ENCODE measurements around the gene SBNO2. TPM values are rescaled to one million over a fixed set of nuclear protein-coding genes. Genes with fewer than 3 reads are reported as not detected.
A peak's percentile ranks its signal among the peaks of the same experiment; 100 is the strongest.

Gene SBNO2
- total RNA-seq, 1 donor from 2014 or later, result 14.7 TPM

GRCh38 chr19:1063909-1064660 lies 110.0 kb downstream of the SBNO2 start:
- intact Hi-C loops (cut with DNase I), result no loop called here
- DNase-seq (ENCODE audit: missing footprints), result peak; percentile 51
- no peak for ATAC-seq

GRCh38 chr19:1063030-1063908 lies 110.8 kb downstream of the SBNO2 start:
- ATAC-seq, result no peak
- intact Hi-C loops (cut with DNase I), result no loop called here
- peak; percentile 83 for DNase-seq (ENCODE audit: missing footprints)

- DNase-seq (ENCODE audit: missing footprints), result peak; percentile 57
- ATAC-seq, result no peak
- intact Hi-C loops (cut with DNase I), result no loop called here
These were observed 111.6 kb downstream of the SBNO2 start for GRCh38 chr19:1062387-1063029.

GRCh38 chr19:1061987-1062386 lies 112.1 kb downstream of the SBNO2 start:
- no peak for ATAC-seq
- DNase-seq (ENCODE audit: missing footprints), result no peak
- intact Hi-C loops (cut with DNase I), result no loop called here

- intact Hi-C loops (cut with DNase I), result no loop called here
- ATAC-seq, result no peak
- DNase-seq (ENCODE audit: missing footprints), result no peak
These were observed 113.4 kb downstream of the SBNO2 start for GRCh38 chr19:1060689-1061088.

GRCh38 chr19:1058112-1058511 lies 116.0 kb downstream of the SBNO2 start:
- intact Hi-C loops (cut with DNase I), result no loop called here
- DNase-seq (ENCODE audit: missing footprints) (no peak), ATAC-seq (no peak)

Other genes with a start within 250 kb of the SBNO2 start
- gene ARID3A, start 248.2 kb downstream of the SBNO2 start, total RNA-seq, result 6.7 TPM
- gene WDR18, start 189.9 kb downstream of the SBNO2 start, total RNA-seq, result 20.7 TPM
- gene GRIN3B, start 173.8 kb downstream of the SBNO2 start, total RNA-seq, result 0.35 TPM
- 106 TPM for gene TMEM259, start 153.1 kb downstream of the SBNO2 start, total RNA-seq
- gene RNU6-2, start 152.7 kb downstream of the SBNO2 start, total RNA-seq, result not detected
- gene CNN2, start 147.7 kb downstream of the SBNO2 start, total RNA-seq, result 69.3 TPM
- 7.7 TPM for gene ABCA7, start 134.2 kb downstream of the SBNO2 start, total RNA-seq
- 6.6 TPM for gene ARHGAP45, start 107.1 kb downstream of the SBNO2 start, total RNA-seq
- gene POLR2E, start 78.9 kb downstream of the SBNO2 start, total RNA-seq, result 142 TPM
- gene GPX4, start 70.3 kb downstream of the SBNO2 start, total RNA-seq, result 361 TPM
- 49.9 TPM for gene STK11, start 31.5 kb upstream of the SBNO2 start, total RNA-seq
- 1.2 TPM for gene CBARP, start 63.7 kb upstream of the SBNO2 start, total RNA-seq
- 656 TPM for gene ATP5F1D, start 67.5 kb upstream of the SBNO2 start, total RNA-seq
- 62.8 TPM for gene MIDN, start 74.3 kb upstream of the SBNO2 start, total RNA-seq
- 219 TPM for gene CIRBP, start 95.1 kb upstream of the SBNO2 start, total RNA-seq
- gene FAM174C, start 101.3 kb upstream of the SBNO2 start, total RNA-seq, result 13.1 TPM
- not detected for gene EFNA2, start 111.6 kb upstream of the SBNO2 start, total RNA-seq
- gene NDUFS7, start 209.6 kb upstream of the SBNO2 start, total RNA-seq, result 443 TPM
- gene GAMT, start 227.3 kb upstream of the SBNO2 start, total RNA-seq, result 85.8 TPM
- 88.4 TPM for gene DAZAP1, start 233.3 kb upstream of the SBNO2 start, total RNA-seq

Measured in Right ventricle myocardium inferior (tissue), 1 donor.